SK-N-SH (cell line): ENCODE results near the gene NAPA.

ENCODE experiments used
- GABPA ChIP-seq: IDR thresholded peaks from 2 replicates; pipeline ENCODE4 v1.4.0; 2012; ENCODE audit warnings: low read depth, mild to moderate bottlenecking
- JUND ChIP-seq: IDR thresholded peaks from 2 replicates; pipeline ENCODE4 v1.4.0; 2012
- REST ChIP-seq: IDR thresholded peaks from 2 replicates; pipeline ENCODE4 v1.6.1; 2012; ENCODE audit warnings: mild to moderate bottlenecking, low read depth, low read length, moderate library complexity
- RFX5 ChIP-seq: IDR thresholded peaks from 2 replicates; pipeline ENCODE4 v1.6.1; 2012; ENCODE audit warnings: mild to moderate bottlenecking, improper control_type of control experiment, low read length
- SIN3A ChIP-seq: IDR thresholded peaks from 2 replicates; pipeline ENCODE4 v1.6.1; 2012; ENCODE audit warnings: low read depth, mild to moderate bottlenecking, low read length, moderate library complexity, borderline replicate concordance
- TAF1 ChIP-seq: IDR thresholded peaks from 2 replicates; pipeline ENCODE4 v1.6.1; 2012; ENCODE audit warnings: low read depth, mild to moderate bottlenecking, low read length, moderate library complexity, borderline replicate concordance
- TCF12 ChIP-seq: IDR thresholded peaks from 2 replicates; pipeline ENCODE4 v1.4.0; 2012
- TEAD4 ChIP-seq: IDR thresholded peaks from 2 replicates; pipeline ENCODE4 v1.4.0; 2012; ENCODE audit warnings: mild to moderate bottlenecking, borderline replicate concordance; ENCODE audit not compliant: insufficient read depth
- USF2 ChIP-seq: fragments of 150-350 bp; IDR thresholded peaks from 2 replicates; pipeline ENCODE4 v1.6.1; 2017; ENCODE audit warnings: antibody characterized with exemption, low read length, low read depth, borderline replicate concordance
- TF ChIP-seq, protein P1 (sequence below): fragments of 200-600 bp; sonication (generic); IDR thresholded peaks from 2 replicates; pipeline ENCODE4 v1.6.1; 2017; ENCODE audit warnings: antibody characterized with exemption, mild to moderate bottlenecking, moderate library complexity
- TF ChIP-seq, protein P2 (sequence below): IDR thresholded peaks from 2 replicates; pipeline ENCODE4 v1.4.0; 2012; ENCODE audit warnings: low read depth

- TF ChIP-seq JUND, result no peak
- no peak for TF ChIP-seq RFX5
- no peak for TF ChIP-seq TEAD4
- no peak for TF ChIP-seq GABPA
- TF ChIP-seq, protein P1, sequence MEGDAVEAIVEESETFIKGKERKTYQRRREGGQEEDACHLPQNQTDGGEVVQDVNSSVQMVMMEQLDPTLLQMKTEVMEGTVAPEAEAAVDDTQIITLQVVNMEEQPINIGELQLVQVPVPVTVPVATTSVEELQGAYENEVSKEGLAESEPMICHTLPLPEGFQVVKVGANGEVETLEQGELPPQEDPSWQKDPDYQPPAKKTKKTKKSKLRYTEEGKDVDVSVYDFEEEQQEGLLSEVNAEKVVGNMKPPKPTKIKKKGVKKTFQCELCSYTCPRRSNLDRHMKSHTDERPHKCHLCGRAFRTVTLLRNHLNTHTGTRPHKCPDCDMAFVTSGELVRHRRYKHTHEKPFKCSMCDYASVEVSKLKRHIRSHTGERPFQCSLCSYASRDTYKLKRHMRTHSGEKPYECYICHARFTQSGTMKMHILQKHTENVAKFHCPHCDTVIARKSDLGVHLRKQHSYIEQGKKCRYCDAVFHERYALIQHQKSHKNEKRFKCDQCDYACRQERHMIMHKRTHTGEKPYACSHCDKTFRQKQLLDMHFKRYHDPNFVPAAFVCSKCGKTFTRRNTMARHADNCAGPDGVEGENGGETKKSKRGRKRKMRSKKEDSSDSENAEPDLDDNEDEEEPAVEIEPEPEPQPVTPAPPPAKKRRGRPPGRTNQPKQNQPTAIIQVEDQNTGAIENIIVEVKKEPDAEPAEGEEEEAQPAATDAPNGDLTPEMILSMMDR, result no peak
- TF ChIP-seq, protein P2, sequence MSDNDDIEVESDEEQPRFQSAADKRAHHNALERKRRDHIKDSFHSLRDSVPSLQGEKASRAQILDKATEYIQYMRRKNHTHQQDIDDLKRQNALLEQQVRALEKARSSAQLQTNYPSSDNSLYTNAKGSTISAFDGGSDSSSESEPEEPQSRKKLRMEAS, result no peak
- TF ChIP-seq TCF12, result no peak
- TF ChIP-seq SIN3A, result no peak
- TF ChIP-seq REST, result no peak
- TF ChIP-seq USF2, result no peak
- TF ChIP-seq TAF1, result no peak
These were observed 34.2 kb downstream of the NAPA start for GRCh38 chr19:47480658-47481057.
